HG02623 (cell line): Measurements from ENCODE around the gene GRID2.

Experiments
- ATAC-seq: cut with Tn5 transposase; IDR thresholded peaks from one replicate; pipeline ENCODE4 v1.9.1; 2021; ENCODE audit warnings: moderate library complexity; ENCODE audit not compliant: unreplicated experiment

The GRID2 gene

DNA sequence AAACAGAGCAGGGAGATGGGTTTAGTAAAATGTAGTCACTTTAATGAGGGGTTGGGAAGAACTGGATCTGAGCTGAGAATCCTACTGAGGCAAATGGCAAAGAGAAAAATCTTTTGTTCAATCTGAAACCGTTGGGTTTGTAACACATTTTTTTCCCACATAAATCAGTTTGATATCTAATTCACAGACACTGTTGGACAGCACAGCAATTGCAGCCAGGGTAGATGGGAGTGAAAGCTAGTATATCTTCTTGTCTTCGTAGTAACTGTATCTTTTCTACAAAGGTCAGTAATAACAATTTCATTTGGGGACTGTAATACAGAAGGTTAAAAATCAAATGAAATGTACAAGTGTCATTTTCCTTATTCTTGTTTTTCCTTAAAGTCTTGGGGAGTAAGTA is 875.3 kb downstream of the GRID2 start:
- no peak for ATAC-seq

GRCh38 chr4:93182722-93183121 is 879.0 kb downstream of the GRID2 start:
- no peak for ATAC-seq

GRCh38 chr4:93183576-93183975 is 879.8 kb downstream of the GRID2 start:
- no peak for ATAC-seq

GRCh38 chr4:93184053-93184452 is 880.3 kb downstream of the GRID2 start:
- no peak for ATAC-seq

GRCh38 chr4:93186846-93187245 is 883.1 kb downstream of the GRID2 start:
- ATAC-seq, result no peak

DNA sequence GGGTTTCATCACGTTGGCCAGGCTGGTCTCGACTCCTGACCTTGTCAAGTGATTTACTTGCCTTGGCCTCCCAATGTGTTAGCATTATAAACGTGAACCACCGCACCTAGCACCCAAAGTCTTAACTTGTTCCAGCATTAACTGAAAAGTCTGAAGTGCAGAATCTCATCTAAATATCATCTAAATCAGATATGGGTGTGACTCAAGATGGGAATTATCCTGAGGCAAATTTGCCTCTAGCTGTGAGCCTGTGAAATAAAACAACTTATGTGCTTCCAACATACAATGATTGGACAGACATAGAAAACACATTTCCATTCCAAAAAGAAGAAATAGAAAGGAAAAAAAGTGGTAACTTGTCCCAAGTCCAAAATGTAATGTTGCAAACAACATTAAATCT is 883.7 kb downstream of the GRID2 start:
- no peak for ATAC-seq

DNA sequence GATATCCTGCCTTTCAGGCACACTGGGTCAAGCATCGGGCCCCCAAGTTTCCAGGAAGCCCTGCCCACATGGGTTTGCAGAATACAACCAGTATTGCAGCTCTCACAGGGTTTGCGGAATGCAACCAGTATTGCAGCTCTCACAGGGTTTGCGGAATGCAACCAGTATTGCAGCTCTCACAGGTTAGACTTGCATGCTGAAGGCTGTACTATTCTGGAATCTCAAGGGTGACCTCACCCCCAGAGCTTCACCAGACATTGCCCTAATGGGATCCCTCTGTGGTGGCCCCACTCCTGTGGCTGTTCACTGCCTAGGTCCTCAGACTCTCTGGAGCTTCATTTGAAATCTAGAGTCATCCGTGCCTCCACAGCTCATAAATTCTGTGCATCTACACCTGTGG is 884.1 kb downstream of the GRID2 start:
- ATAC-seq, result no peak

DNA sequence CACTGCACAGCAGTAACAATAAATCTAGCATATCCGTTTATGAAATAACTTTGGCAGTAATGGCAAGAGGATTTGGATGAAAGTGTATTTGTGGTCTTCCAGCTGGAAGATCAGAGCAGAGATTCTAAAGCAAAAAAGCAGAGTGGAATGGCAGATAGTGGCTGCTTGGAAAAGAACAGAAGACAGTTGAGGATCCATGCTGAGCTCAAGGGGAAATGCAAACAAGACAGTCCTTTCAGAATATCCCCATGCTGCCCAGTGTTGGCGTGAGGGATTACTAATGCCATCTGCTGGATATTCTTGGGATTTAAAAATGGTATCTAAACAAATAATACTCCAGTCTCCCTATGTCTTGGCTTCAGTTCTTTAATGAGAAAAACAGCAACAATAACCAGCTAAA is 895.7 kb downstream of the GRID2 start:
- no peak for ATAC-seq

GRCh38 chr4:93201471-93202096 is 897.8 kb downstream of the GRID2 start:
- no peak for ATAC-seq

DNA sequence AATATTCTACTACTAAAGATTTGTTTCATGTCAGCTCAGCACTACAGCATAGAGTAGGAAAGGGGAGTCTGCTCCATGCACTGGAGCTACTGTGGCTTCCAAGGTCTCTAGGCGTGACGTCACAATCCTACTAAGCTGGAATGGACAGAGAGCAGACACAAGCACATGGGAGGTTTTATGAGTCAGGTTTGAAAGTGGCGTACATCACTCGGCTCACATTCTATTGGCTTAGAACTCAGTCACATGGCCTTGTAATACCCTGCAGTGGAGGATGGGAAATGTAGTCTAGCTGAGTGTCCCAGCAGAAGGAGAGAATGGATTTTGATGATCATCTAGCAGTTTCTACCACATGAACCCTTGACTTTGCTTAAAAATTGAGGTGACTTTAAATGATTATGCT is 899.9 kb downstream of the GRID2 start:
- no peak for ATAC-seq

DNA sequence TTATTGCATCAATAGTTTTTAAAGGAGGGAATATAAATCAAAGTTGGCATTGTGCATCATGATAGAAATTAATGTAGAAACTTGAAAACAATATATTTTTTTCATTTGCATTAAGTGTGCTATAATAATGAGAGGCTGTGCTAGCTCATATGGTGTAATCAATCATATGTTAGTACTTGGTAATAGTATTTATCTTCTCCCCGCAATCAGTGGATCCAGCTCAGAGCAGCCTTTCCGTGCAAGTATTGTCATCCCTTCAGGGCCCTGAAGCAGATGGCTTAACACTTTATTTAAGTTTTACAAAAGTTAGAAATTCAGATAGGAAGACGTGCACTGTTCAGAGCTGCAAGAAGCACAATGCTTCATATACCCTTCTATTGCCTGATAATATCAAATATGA is 908.5 kb downstream of the GRID2 start:
- ATAC-seq, result no peak

- ATAC-seq, result no peak
Measured at GRCh38 chr4:93216646-93217045, 912.9 kb downstream of the GRID2 start.

- no peak for ATAC-seq
Measured at GRCh38 chr4:93217431-93217830, 913.7 kb downstream of the GRID2 start.

DNA sequence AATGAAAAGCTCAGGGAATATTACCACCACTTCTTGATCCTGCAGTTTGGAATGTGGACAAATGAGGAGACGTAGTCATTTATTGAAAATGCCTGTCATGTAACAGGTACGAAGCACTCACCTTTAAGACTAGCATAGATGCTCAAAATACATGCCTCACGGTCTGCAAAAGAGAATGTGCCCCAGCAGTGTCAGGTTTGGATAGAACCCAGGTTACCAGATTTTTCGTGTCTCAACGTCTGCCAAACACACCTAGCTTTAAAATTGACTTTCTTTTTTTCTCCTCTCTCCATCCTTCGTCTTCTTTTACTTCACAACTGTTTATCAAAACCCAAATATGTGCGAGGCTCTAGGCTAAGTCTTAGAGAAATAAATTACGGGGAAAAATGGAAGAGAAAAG is 918.0 kb downstream of the GRID2 start:
- ATAC-seq, result no peak

GRCh38 chr4:93228021-93228420 is 924.3 kb downstream of the GRID2 start:
- no peak for ATAC-seq

- ATAC-seq, result no peak
Measured at GRCh38 chr4:93232883-93233282, 929.1 kb downstream of the GRID2 start.

DNA sequence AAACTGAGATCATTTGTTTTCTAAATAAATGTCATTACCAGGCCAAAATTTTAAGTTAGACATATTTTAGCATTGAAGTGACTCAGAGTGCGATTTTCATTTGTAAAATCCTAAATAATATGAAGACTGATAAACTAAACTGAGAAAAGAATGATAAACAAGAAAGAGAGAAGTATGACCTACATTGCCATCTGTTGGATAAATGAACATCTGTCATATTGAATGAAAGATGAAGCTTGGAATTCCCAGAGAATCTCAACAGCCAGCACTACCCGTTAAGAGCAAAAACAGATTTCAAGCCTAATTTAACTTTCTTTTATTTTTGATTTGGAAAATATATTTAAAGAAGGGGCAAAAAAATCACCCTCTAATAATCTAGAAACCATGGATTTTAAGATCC is 933.8 kb downstream of the GRID2 start:
- no peak for ATAC-seq

GRCh38 chr4:93243262-93243661 is 939.5 kb downstream of the GRID2 start:
- no peak for ATAC-seq

DNA sequence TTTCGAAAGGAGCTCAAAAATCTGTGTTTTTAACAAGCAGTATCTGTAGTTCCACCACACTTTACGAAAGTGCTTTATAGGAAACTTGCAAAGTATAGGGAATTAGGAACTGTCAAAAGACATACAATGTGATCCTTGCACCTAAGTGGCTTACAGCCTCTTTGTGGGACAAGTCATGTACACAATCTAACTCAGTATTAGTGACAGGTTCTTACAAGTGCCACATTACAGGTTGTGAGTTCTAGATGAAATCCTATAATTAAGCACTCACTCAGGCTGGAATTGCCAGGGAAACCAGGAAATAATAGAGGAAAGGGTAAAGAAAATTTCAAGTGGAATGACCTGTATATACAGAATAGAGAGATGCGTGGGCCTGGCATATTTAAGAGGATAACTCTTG is 957.4 kb downstream of the GRID2 start:
- no peak for ATAC-seq

DNA sequence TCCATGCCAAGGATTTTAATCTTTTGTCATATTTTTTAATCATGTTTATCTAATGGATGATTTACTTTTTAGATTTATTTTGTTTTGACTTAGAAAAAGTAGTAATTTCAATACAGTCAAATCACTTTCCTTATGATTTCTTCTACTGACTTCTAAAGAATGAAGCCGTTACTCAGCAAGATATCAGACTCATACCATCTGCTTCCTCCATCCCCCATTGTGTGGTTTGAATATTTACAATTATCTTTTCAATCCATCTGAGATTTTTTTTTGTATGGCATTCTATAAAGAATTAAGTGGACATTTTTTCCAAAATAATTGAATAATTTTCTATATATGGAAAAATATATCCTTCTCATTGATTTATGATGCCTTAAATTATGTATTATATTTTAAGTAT is 959.4 kb downstream of the GRID2 start:
- no peak for ATAC-seq

DNA sequence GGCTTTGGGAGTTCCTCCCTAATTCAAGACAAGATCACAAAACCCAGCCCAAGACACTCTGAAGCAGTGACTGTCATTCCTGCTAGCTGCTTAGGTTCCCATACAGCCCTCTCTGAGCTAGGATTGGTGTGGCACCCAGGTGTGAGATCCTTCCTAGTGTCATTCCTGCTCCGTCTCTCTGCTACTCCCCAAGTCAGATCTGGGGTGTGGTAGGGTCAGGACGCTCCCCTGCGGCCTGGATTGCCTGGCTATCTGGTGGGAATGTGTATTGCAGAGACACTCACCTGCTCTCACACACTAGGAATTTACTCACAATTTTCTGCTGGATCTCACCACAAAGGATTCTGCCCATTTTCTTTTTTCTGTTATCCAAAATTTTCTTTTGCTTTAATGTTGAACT is 964.0 kb downstream of the GRID2 start:
- ATAC-seq, result no peak

DNA sequence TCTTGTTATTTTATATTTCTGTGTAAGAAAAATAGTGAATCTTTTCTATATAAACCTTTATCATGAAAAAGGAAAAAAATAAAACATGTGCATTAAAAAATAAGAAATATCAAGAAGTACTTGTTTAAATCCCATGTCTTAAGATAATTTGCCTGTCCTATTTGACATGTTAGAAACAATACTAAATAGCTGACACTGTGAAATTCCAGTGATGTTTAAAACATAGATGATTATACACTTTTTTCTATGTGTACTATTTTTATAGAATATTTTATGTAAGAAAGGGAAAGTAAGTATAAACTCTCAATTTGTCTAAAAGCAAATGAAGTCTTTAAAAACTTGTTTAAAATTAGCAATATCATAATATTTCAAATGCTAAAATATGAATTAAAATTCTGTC is 981.6 kb downstream of the GRID2 start:
- ATAC-seq, result no peak

DNA sequence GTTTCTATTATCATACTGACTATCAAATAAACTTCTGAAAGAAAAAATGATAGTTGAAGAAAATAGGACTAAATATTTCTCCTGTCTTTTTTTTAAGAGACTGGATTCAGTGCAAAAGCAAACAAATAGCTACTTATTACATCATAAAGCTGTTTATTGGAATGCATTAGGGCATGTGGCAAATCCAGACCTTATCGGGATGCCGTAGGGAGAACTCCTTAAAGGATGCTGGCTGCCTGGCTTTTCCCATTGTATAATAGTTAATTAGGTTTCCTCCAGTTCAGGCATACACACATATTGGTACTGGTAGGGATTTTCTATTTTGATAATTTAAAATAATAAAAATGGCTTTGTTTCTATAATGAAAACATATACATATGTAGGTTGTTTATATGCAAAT is 985.5 kb downstream of the GRID2 start:
- no peak for ATAC-seq

- no peak for ATAC-seq
Measured at GRCh38 chr4:93289831-93290230, 986.1 kb downstream of the GRID2 start.
